Activated CD4-positive, CD25-positive, alpha-beta regulatory T cell (primary cell): ENCODE measurements around the gene DIO3.

Experiments
- DNase-seq, 4 experiments: peaks; one replicate each; lab custom pipeline; 2025; lab: John Stamatoyannopoulos, UW

DIO3 gene

DNA sequence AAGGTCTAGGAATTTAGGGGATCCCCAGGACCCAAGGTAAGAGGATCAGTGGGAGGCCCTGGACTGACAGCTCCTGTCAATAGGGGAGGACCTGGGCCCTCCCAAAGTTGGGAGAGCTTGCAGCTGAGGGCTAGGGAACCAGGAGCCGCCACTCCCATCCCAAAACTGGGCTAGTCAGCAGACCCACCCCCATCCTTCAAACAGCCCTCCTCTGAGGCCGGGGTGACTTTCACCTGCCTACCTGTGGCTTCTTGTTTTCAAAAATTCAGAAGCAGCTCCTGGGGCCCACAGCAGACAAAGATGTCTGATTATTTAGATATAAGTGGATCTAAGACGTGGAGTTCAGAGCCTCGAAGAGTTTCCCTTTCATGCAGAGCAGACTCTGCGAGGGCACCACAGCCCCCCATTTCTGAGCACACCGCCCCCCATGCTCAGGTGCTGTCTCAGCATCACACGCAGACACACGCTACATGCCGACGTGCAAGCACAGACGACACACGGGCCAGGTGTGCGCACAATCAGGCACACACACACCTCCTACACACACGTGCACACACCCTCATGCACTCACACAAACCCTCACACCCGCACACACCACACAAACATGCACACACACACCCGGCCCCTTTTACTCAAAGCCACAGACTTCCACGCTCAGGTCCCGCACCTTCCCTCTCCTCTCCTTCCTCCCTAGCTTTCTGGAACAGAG is 21.9 kb downstream of the DIO3 start:
- no peak for DNase-seq

- no peak for DNase-seq
Measured at GRCh38 chr14:101583715-101584054, 22.4 kb downstream of the DIO3 start.

DNA sequence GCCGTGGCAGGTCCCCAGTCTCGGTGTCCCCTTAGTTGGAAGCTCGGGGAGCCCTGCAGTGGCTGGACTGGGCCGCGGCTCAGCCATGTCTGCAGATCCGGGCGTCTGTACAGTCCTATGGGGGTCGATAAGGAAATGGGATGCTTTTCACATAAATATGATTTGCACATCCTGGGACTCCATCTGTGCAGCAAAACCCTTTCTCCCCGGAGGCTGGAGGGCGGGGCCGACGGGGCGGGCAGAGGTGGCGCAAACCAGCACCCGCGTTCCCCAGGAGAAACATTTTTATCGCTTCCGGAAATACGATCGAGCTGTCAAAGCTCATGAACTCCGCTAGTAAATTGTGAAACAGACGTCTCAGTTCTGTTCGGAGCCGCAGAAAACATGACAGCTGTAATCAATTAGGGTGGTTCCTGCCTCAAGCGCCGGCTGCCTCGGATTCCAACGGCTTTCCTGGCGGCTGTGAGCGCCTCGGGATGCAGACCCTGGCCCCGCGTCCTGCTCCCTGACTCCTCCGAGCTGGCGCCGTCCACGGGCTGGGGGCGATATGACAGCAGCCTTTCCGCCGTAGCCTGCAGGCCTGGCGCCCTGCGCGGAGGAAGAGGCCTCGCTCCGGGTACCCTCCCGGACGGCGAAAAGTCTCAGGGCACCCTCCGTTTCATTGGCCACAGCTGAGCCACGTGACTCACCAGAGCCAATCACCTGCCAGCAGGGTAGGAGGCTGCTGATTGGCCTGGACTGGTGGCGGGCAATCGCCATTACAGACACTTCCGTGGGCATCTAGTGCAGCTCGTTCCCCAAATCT is 23.0 kb downstream of the DIO3 start:
- DNase-seq, result no peak

DNA sequence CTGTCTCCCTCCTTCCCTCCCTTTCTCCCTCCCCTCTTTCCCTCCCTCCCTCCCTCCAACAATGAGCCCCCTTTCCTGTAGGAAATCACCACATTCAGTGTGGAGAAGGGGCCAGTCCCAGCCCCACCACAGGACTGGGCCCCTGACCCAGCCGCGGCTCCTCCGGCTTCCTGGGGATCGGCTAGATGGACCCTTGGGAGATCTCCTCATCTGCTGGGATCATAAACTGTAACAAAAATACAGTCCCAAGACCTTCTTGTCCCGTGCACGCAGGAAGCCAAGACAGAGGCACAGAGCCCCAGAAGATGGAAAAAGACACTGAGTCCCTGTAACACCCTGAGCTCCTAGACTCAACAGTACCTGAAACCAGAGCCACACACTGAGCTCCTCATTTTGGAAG is 23.9 kb downstream of the DIO3 start:
- no peak for DNase-seq

- no peak for DNase-seq
Measured at GRCh38 chr14:101586531-101587430, 25.5 kb downstream of the DIO3 start.

GRCh38 chr14:101587441-101587911 is 26.2 kb downstream of the DIO3 start:
- no peak for DNase-seq

DNA sequence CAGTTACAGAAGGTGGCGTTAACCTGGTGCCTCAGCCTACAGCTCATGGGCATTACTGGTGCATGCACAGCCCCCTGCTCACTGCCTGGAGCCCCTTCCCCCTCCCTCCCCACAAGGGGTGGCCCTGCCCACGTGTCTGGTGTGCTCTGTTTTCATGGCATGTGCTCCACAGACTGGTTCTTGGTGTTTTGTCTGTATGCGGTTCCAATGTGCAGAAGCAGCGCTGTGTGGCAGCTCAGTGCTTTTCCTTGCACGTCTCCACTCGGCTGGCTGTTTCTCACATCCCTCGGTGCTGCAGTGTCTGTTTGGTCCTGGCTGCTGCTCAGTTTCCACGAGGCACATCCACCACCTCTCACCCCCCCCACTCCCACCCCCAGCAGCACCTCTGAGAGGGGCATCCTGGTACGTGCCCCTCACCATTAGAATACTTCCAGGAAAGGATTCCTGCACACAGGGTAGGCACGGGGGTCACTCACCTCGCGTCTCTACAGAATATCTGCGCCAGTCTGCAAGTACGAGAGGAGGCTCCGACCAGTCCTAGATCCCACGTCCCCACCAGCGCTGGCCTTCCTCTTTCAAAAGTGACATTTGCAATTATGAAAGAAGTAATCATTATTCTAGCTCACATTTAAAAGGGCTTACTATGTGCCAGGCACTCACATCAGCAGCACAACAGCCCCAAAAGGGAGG is 27.1 kb downstream of the DIO3 start:
- no peak for DNase-seq

- no peak for DNase-seq
Measured at GRCh38 chr14:101588990-101589389, 27.7 kb downstream of the DIO3 start.

GRCh38 chr14:101589486-101590015 is 28.3 kb downstream of the DIO3 start:
- DNase-seq, result no peak

DNA sequence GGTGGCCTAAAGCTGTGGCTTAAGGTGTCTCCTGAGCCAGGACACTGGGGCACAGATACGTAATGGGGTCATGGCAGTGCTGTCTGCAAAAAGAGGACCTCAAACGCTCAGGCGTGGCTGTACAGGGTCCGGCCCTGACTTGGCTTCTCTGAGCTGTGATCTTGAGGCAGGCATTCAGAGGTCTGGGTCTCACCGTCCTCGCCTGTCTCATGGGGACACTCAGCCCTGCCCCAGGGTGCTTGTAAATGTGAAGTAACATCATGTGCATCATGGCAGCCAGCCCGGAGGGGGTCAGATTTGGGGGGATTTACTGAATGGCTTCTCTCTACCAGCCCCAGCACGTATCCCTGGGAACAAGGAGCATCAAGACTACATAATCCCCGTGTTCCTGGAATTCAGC is 28.8 kb downstream of the DIO3 start:
- DNase-seq, result no peak

DNA sequence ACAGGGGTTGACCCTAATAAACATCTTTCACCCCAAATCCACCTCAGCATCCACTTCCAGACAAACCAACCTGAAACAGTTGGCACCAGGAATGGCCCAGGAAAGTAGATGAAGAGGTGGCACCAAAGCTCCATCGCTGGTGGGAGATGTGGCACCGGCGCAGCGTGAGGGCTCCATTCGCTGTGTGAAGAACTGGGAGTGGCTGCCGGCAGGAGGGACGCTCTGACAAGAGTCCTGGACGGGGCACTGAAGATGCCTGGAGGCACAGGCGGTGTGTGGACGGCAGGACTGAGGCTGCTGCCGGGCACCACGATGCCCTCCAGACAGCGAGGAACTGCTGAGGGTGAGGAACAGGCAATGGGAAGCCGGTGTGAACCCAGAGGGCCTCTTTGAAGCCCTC is 29.3 kb downstream of the DIO3 start:
- no peak for DNase-seq

- DNase-seq, result no peak
Measured at GRCh38 chr14:101591121-101591520, 29.8 kb downstream of the DIO3 start.

DNA sequence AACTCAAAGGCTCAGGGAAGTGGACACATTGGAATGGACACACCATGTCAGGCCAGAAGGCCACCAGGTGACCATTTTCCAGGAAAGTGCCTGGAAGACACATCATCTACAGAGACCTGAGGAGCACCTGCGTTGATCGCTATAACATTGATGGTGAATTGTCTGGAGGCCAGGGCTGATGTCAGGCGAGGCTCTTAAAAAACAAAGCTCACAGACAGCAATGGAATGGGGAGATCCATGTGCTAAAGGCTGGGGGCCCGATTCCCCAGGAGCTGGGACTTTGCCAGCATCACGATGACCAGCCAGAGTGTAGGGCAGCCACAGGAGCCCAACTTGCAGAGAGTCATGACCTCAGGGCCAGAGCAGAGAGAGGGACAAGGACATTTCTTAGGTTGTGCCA is 30.3 kb downstream of the DIO3 start:
- DNase-seq, result no peak

DNA sequence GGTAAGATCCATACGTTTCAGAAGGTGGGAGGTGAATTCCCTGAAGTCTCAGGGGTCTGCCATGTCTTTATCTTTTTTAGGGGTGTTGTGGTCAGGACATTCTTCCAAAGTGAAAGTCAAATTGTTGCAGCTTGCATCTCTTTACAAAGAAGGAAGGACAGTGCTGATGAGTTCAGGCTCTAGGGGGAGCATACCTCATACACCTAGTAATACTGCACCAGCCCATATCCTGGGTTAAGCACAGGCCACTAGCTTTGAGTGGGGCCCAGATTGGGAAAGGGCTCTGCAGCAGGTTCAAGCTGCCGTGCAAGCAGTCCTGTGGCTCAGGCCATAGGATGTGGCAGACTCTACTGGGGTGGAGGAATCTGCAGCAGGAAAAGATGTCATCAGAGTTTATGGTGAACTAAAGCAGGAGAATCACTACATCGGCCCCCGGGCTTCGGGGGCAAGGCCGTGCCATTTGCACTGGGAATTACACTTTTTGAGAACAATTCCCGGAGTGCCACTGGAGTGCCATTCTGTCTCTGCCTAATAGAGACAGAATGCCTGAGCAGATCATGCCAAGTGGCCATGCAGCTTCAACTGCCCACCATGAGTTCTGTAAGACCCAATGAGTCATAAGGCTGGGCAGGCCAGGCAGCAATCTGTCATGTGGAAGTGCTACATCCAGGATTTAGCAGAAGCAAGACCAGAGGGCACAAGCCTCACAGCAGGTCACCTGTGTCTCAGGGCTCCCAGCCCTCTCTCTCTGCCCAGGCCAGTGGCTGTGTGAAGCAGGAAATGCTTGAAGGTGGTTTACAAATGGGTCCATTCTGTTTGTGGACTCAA is 32.3 kb downstream of the DIO3 start:
- DNase-seq, result no peak

DNA sequence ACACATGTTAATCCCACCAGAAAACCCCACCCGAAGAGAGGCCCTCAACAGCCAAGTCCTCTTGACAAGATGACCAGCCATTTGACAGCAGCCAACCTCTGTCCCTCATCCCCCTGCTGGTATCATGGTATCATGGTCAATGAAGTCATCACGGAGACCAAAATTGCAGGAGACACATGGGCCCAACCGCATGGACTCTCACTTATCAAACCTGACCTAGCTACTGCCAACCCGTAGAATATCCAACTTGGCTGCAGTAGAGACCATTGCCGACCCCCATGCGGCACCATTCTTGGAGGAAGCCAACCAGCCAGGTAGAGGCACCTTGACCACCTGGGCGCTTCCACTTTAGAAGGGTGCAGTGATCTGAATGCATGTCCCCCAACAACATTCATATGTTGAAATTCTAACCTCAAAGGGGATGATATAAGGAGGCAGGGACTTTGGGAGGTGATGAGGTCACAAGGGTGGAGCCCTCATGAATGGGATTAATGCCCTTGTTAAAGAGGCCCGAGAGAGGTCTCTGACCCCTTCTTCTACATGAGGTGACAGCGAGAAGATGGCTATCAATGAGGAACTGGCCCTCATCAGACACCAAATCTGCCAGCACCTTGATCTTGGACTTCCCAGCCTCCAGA is 33.3 kb downstream of the DIO3 start:
- DNase-seq, result no peak

- no peak for DNase-seq
Measured at GRCh38 chr14:101595349-101595748, 34.1 kb downstream of the DIO3 start.

DNA sequence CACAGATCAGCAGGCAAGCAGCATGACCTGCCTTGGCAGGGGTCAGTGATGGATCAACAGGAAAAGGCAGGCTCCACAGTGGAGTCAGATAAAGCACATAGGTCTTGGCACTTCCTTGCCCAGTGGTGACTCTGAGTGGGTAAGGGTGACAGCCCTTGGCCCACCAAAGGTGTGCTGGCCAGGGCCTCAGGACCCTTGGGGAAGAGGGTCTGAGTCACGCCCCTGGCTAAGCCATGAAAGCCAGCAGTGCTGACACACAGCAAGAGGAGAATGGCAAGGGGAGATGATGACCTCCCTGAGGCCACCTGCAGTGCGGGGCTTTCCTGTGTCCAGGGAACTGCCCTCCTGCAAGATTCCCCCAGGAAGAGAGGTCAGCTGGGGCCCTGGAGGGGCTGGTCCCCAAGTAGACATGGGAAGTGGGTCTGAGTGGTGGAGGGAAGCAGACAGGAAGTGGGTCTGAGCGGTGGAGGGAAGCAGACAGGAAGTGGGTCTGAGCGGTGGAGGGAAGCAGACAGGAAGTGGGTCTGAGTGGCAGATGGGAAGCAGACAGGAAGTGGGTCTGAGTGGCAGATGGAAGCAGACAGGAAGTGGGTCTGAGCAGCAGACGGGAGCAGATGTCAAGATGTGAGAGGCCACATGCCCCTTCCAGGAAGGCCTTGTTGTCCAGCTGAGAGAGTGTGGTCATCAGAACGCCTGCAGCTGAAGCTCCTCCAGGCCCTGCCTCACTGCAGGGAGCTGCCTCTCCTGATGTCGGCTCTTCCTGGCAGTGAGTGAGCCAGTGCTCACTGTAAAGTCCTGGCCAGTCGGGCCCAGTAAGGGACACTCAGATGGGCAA is 34.8 kb downstream of the DIO3 start:
- DNase-seq, result peak in 3 of 4 experiments; percentile 7 to 21 (median 10)

GRCh38 chr14:101596742-101597141 is 35.4 kb downstream of the DIO3 start:
- no peak for DNase-seq

GRCh38 chr14:101598159-101598558 is 36.9 kb downstream of the DIO3 start:
- no peak for DNase-seq
